Aorta (tissue), 5 donors: ENCODE measurements around the gene OPTC. TPM values are rescaled to one million over a fixed set of nuclear protein-coding genes. Genes with fewer than 3 reads are reported as not detected.
"Not testable (repeated sequence)": the region's sequence is repeated elsewhere in the genome, so short reads cannot be mapped to it uniquely, and the experiment has no call there.

Experiments
- ATAC-seq: fragments of 200-7000 bp; cut with Tn5 transposase; one replicate; pipeline ENCODE4 v1.9.1; 2022; ENCODE audit warnings: moderate library complexity; ENCODE audit not compliant: low FRiP score
- DNase-seq, 2 donors: peaks; one replicate each; pipeline ENCODE4 v3.0.0-alpha.2; 2020
- H3K27ac ChIP-seq, 2 donors: one replicate each; pipeline ENCODE4 v1.5.1; 2013; ENCODE audit warnings: low read length in 2 of 2, mild to moderate bottlenecking in 2 of 2, moderate library complexity in 2 of 2, control low read depth in 1 of 2, inconsistent platforms in 1 of 2, low read depth in 1 of 2
- H3K27me3 ChIP-seq, 2 donors: one replicate each; pipeline ENCODE4 v1.6.1; 2013; ENCODE audit warnings: control low read depth in 1 of 2, low read length in 1 of 2, mild to moderate bottlenecking in 1 of 2, moderate library complexity in 1 of 2; ENCODE audit not compliant: insufficient read depth in 2 of 2, control insufficient read depth in 1 of 2
- H3K36me3 ChIP-seq, 2 donors: one replicate each; pipeline ENCODE4 v1.6.1; 2013; ENCODE audit warnings: control low read depth in 1 of 2, low read length in 1 of 2, mild to moderate bottlenecking in 1 of 2; ENCODE audit not compliant: insufficient read depth in 2 of 2, control insufficient read depth in 1 of 2
- H3K4me1 ChIP-seq, 2 donors: one replicate each; pipeline ENCODE4 v1.6.1; 2013; ENCODE audit warnings: low read length in 2 of 2, control low read depth in 1 of 2, mild to moderate bottlenecking in 1 of 2, moderate library complexity in 1 of 2; ENCODE audit not compliant: insufficient read depth in 2 of 2, control insufficient read depth in 1 of 2
- H3K4me3 ChIP-seq, 2 donors: one replicate each; pipeline ENCODE4 v1.5.1; 2013; ENCODE audit warnings: low read length in 2 of 2, control low read depth in 1 of 2, mild to moderate bottlenecking in 1 of 2
- H3K9me3 ChIP-seq: one replicate; pipeline ENCODE4 v1.6.1; 2013; ENCODE audit warnings: mild to moderate bottlenecking, low read length; ENCODE audit not compliant: control insufficient read depth
- WGBS, 2 donors: extraction: QIAGEN DNeasy Blood & Tissue Kit; methylation state at CpG; one replicate each; pipeline ENCODE4 v1.1.7; 2013; 5-methylcytosine and 5-hydroxymethylcytosine counted together
- intact Hi-C, 2 donors: fragments of 100-400 bp; cut with DNase I; formaldehyde crosslinking; loops; one replicate each; pipeline versions ENCODE4 v1.14.2 to v1.15.0; 2022
- polyA plus RNA-seq, 2 donors: library from polyadenylated mRNA; stranded (reverse); fragments of 200-250 nt; gene quantifications; one replicate each; pipeline ENCODE4 v1.2.3, GENCODE V29; 2013
- total RNA-seq, 2 donors: library from RNA; stranded (reverse); fragmentation: NEBNext Ultra II Directional; extraction: Animal tissue kit (Norgen Biotek cat#: 25700); gene quantifications; one replicate each; pipeline ENCODE4 v1.2.1, GENCODE V29; 2021
- donor health status: healthy with polysubstance abuse.
- donor health status: Bipolar disorder and iron deficiency.
- donor health status: DM: no; HTN: no; CAD: no.
- donor health status: DM: no; HTN: no; CAD: no.
- donor health status: DM: yes; HTN: yes; CAD: no.

Gene OPTC
- total and polyA plus RNA-seq, 4 donors = 0.56 TPM; not detected in 3

DNA sequence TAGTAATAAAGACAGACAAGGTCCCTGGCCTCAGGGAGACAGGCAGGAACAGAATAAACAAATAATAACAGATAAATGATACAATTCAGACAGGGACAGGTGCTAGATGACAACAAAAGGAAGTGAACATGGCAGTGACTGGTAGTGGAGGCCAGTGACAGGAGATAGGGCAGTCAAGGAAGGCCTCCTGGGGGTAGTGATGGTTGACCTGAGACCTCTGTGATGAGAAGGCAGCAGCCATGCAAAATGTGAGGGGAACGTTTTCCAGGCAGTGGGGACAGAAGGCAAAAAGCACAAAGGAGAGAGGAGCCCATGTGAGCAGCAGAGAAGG, 18.5 kb downstream of the OPTC start:
- no peak for ATAC-seq
- no peak for DNase-seq
- Histone ChIP-seq H3K27me3 (no peaks in the 10 kb centered on the region), H3K4me3 (no peak overlapping the region), H3K9me3 (no peaks in the 10 kb centered on the region), H3K27ac (peak overlapping the region in 1 of 2 donors; percentile 25), H3K36me3 (no peaks in the 10 kb centered on the region), H3K4me1 (no peaks in the 10 kb centered on the region)
- WGBS, 2 donors = 30 to 38% methylated on average over 1 of the region's 1 CpG
- intact Hi-C loops = no loop called here

DNA sequence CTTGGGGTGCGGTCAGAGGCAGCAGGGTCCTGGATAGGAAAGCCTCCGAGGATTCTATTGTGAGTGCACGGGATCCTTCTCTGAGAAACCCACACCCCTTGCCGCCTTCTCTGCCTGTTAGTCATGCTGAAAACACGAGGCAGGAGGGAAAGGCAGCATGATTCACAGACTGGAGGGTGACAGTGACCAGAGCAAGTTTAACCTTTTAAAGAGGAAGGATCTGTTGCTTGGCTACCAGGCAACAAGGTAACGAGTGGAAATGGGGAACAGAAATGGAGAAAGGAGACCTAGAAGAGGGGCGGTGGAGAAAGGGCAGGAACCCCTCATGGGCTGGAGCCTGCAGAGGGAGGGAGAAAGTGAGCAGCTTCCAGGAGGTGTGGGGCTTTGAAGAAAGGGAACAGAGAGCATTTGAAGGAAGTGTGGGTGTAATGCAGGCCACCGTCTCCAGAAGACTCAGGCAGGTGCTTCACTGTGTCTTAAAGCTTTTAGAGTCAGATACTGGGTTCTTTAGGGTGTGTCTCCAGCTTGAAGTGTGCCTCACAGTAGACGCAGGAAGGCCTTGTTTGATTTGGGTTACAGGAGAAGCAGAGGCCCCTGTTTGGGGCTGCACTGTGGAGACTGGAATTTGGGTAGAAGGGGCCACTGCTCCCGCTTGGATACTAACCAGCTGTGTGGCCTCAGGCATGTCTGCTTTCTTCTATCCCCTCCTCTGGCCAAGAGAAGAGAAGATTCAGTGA, 19.1 kb downstream of the OPTC start:
- H3K27ac ChIP-seq = peak overlapping the region in 1 of 2 donors; percentile 25
- H3K36me3 ChIP-seq = no peaks in the 10 kb centered on the region
- 35 to 37% methylated on average over 10 of the region's 10 CpGs for WGBS, 2 donors
- H3K27me3 ChIP-seq = no peaks in the 10 kb centered on the region
- H3K4me1 ChIP-seq = no peaks in the 10 kb centered on the region
- no peaks in the 10 kb centered on the region for H3K9me3 ChIP-seq
- intact Hi-C loops = no loop called here
- H3K4me3 ChIP-seq = no peak overlapping the region
- peak; percentile 76 to 79 for DNase-seq
- peak; percentile 40 for ATAC-seq

DNA sequence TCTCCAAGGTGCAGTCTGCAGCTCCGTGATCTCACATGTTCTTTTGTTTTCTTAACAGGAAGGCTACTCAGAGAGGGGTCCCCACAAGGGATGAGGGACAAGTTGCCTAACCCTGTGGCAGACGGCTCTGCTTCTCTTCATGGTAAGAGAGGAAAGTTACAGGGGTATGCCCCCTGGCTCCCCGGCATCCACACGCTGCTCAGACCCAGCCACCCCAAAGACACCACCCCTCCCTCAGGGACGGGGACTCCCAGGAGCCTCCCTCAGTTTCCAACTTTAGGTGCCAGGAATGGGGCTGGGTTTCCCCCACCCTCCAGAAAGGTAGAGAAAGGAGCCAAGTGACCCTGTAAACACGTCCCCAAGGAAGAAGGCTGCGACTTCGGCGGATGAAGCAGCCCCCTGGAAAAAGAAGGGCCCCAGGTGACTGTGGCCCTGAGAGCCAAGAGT, 19.7 kb downstream of the OPTC start:
- DNase-seq (no peak), ATAC-seq (no peak)
- intact Hi-C loops = no loop called here
- Histone ChIP-seq H3K4me3 (no peak overlapping the region), H3K4me1 (no peaks in the 10 kb centered on the region), H3K27me3 (no peaks in the 10 kb centered on the region), H3K9me3 (no peaks in the 10 kb centered on the region), H3K27ac (no peak overlapping the region), H3K36me3 (no peaks in the 10 kb centered on the region)
- WGBS, 2 donors = 89 to 91% methylated on average over 9 of the region's 9 CpGs

DNA sequence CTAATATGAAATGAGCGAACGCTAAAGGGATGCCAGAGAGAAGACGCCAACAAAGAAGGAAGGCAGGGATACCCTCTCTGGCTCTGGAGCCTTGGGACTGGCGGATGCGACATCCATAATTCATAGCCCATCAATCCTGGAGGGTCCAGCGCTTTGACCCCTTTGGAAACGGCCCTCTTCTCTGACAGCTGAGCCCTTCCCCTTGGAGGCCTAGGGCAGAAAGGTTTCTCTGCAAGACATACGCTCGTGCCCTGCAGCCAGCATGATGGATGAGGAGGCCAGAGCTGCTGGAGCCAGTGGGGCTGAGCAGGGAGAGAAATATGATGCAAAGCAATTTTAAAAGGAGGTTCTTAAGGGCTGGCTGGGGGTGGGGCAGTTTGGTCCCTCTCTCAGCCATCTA, 22.2 kb downstream of the OPTC start:
- Histone ChIP-seq H3K4me1 (no peaks in the 10 kb centered on the region), H3K4me3 (no peak overlapping the region), H3K9me3 (no peaks in the 10 kb centered on the region), H3K27me3 (no peaks in the 10 kb centered on the region), H3K36me3 (no peaks in the 10 kb centered on the region), H3K27ac (no peak overlapping the region)
- WGBS, 2 donors = 96% methylated on average over 9 of the region's 9 CpGs
- DNase-seq (no peak), ATAC-seq (no peak)
- intact Hi-C loops = no loop called here

DNA sequence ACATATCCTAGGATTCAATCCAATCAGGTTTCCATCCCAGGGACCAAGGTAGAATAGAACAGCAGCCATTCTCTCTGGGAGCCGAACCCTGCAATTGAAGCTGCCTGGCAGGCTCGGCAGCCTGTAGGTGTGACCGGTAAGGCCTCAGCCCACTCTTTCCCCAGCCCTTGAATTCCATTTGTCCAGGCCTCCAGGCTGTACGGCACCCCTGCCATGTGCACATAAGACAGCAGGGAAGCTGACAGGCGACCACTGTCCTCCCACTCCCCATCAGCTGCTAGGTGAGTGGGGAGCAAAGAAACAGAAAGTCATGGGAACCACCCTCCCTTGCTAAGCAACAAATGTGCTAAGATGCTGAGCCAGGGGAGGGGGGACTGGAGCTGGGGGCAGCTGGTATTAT, 23.0 kb downstream of the OPTC start:
- WGBS, 2 donors = 76 to 77% methylated on average over 5 of the region's 5 CpGs
- Histone ChIP-seq H3K27me3 (no peaks in the 10 kb centered on the region), H3K36me3 (no peaks in the 10 kb centered on the region), H3K4me1 (no peaks in the 10 kb centered on the region), H3K9me3 (no peaks in the 10 kb centered on the region), H3K27ac (no peak overlapping the region), H3K4me3 (no peak overlapping the region)
- intact Hi-C loops = no loop called here
- DNase-seq (no peak), ATAC-seq (no peak)

DNA sequence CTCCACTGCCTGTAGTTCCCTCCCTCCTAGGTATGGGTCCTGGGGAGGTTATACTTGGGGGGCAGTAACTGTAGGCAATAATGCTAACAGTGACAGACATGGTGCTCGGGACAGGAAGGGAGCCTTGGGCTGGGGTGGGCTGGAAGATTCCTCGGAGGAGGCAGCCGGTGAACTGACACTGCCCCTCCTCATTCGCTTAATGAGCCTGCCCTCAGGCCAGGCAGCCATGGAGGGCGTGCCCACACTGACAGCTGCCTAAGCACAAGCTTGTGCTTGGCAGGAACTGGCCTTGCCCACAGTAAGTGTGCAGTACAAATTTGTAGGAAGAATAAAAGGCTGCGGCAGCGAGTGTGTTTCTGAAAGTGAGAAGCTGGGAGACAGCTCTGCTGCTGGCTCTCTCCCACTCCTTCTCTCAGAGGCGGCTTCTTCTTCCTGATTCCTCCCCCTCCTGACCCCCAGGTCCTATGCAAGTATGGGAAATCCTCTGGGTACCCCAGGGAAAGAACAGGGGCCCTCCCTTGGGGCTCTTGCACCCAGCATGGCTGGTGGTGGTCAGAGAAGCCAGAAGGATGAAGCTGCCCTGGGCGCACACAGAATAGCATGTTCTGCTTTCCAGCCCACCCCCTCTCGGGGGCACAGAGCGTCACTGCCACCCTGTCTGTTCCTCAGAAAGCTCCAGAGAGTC, 23.6 kb downstream of the OPTC start:
- Histone ChIP-seq H3K9me3 (no peaks in the 10 kb centered on the region), H3K4me1 (no peaks in the 10 kb centered on the region), H3K4me3 (no peak overlapping the region), H3K27ac (no peak overlapping the region), H3K36me3 (no peaks in the 10 kb centered on the region), H3K27me3 (no peaks in the 10 kb centered on the region)
- ATAC-seq = no peak
- WGBS, 2 donors = 91 to 94% methylated on average over 11 of the region's 11 CpGs
- intact Hi-C loops = no loop called here
- peak in 1 of 2 donors; percentile 50 for DNase-seq

DNA sequence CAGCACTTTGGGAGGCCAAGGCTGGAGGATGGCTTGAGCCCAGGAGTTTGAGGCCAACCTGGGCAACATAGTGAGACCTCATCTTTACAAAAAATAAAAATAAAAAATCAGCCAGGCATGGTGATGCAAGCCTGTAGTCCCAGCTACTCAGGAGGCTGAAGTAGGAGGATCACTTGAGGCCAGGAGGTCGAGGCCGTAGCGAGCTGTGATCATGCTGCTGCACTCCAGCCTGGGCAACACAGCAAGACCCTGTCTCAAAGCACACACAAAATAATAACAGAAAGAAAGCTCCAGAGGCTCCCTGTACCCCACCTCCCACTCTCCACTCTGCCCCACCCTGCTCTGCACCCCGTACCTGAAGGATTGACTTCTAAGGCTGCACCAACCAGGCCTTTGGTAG, 24.2 kb downstream of the OPTC start:
- H3K4me1 ChIP-seq, intact Hi-C loops, DNase-seq, H3K27ac ChIP-seq, ATAC-seq, H3K36me3 ChIP-seq, H3K4me3 ChIP-seq, H3K9me3 ChIP-seq, H3K27me3 ChIP-seq: not testable (repeated sequence)
- 87 to 100% methylated on average over 4 of the region's 4 CpGs for WGBS, 2 donors

DNA sequence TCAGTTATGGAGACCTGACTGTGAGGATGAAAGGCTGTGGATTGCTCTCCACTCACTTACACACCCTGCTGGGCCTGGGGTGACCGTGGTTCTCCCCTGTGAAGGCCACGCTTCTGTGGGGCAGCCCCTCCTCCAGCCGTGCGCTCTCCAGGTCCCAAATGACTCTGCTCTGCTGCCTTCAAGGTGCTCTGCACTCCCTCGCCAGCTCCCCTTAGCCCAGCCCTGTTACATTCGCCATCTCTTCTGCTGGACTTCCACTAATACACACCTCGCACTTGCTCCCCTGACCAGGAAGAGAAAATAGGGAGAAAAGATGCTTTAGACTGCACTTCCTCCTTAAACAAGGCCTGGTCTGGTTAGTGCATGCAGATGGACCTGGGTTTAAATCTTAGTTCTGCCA, 24.6 kb downstream of the OPTC start:
- Histone ChIP-seq H3K27me3 (no peaks in the 10 kb centered on the region), H3K27ac (no peak overlapping the region), H3K4me1 (no peaks in the 10 kb centered on the region), H3K36me3 (no peaks in the 10 kb centered on the region), H3K9me3 (no peaks in the 10 kb centered on the region), H3K4me3 (no peak overlapping the region)
- WGBS, 2 donors = 93 to 94% methylated on average over 7 of the region's 7 CpGs
- ATAC-seq = no peak
- intact Hi-C loops = no loop called here
- DNase-seq = peak in 1 of 2 donors; percentile 61
